Measurements from ENCODE around the gene FAM222B.

DNA sequence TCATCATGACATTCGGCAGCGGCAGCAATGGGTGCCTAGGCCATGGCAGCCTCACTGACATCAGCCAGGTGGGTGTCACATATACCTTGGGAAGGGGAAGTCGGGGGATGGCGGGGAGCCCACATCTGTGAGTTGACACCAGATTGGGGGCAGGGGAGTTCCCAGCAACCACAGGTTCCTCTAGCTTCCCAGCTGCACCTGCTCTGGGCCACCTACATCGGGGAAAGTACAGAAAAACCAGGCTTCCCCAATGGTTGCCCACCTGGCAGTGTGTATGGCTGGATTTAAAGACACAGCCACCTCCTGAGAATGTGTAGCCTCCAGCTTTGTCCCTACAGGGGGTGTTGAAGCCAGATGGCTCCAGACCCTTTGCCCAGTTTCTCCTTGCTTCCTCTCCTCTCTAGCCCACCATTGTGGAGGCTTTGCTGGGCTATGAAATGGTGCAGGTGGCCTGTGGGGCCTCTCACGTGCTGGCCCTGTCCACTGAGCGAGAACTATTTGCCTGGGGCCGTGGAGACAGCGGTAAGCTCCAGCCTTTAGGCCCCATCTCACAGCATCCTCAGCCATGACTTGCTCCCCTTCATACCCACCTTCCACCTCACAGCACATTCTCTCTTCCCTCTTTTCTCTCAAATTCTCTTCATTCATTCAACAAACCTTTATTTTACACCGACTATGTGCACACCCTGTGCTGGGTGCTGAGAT is 103.8 kb downstream of the FAM222B start:
- no peak for TF ChIP-seq POLR2A (IDR thresholded peaks at IDR 0.05)
- TF ChIP-seq, protein P1, sequence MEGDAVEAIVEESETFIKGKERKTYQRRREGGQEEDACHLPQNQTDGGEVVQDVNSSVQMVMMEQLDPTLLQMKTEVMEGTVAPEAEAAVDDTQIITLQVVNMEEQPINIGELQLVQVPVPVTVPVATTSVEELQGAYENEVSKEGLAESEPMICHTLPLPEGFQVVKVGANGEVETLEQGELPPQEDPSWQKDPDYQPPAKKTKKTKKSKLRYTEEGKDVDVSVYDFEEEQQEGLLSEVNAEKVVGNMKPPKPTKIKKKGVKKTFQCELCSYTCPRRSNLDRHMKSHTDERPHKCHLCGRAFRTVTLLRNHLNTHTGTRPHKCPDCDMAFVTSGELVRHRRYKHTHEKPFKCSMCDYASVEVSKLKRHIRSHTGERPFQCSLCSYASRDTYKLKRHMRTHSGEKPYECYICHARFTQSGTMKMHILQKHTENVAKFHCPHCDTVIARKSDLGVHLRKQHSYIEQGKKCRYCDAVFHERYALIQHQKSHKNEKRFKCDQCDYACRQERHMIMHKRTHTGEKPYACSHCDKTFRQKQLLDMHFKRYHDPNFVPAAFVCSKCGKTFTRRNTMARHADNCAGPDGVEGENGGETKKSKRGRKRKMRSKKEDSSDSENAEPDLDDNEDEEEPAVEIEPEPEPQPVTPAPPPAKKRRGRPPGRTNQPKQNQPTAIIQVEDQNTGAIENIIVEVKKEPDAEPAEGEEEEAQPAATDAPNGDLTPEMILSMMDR (IDR thresholded peaks at IDR 0.05) = no peak
- no peak for TF ChIP-seq POLR2AphosphoS5 (IDR thresholded peaks at IDR 0.05)
